ENCODE measurements around the gene ITPR3. TPM values are rescaled to one million over a fixed set of nuclear protein-coding genes. Genes with fewer than 3 reads are reported as not detected.

Gene ITPR3
- total RNA-seq, 6 donors from 2014 or later: 95.6 to 179 (median 137) TPM

- 32 to 35% methylated on average over 8 to 9 of the region's 9 CpGs for WGBS, 2 donors
- Histone ChIP-seq H3K36me3 (no peaks in the 10 kb centered on the region), H3K4me3 (no peak overlapping the region), H3K27ac (peak overlapping the region; percentile 83 to 93 (median 87)), H3K27me3 (no peaks in the 10 kb centered on the region), H3K9me3 (no peaks in the 10 kb centered on the region), H3K4me1 (peaks cover 39 to 50% (median 45%) of the 10 kb centered on the region in 4 donors)
- DNase-seq (peak in 1 of 2 donors; percentile 90), ATAC-seq (ENCODE audit: low FRiP score in 2 of 2) (peak; percentile 72 to 86)
- TF ChIP-seq POLR2A (IDR thresholded peaks at IDR 0.05) (no peak), CTCF (IDR thresholded peaks at IDR 0.05) (peak; percentile 70 to 89 (median 78)), POLR2AphosphoS5 (IDR thresholded peaks at IDR 0.05) (peak; percentile 35 to 50), EP300 (IDR thresholded peaks at IDR 0.05) (peak in 2 of 4 donors; percentile 26 to 94)
Measured at GRCh38 chr6:33589731-33590530, 31.2 kb upstream of the ITPR3 start.

DNA sequence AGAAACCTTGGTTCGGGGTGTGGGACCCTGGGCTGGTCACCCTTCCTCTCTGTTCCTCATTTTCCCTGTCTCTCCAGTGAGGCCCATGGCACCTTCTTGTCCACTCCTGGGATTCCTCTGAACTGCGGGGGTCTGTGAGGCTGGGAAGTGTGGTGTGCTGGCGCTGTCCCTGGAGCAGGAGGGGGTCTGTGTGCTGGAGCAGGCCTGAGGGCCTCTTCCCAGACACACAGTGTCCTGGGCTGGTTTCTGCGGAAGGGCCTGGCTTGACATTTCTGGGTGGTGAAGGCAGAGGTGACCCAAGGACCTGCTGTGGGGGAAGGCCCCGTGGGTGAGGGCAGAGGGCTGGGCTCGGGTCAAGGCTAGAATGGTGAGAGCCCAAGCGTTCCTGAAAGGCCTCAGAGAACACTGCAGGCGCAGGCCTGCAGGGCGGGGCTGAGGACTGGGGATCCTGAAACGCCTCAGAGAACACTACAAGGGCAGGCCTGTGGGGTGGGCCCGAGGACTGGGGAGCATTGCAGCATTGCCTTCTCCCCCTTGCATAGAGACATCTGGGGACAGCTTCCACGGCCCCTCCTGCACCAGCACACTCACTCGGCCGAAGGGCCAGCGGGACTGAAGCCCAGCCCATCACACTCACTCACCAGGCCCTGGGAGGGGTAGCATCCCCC lies 30.5 kb upstream of the ITPR3 start:
- ATAC-seq (ENCODE audit: low FRiP score in 2 of 2) (peak; percentile 28 to 85), DNase-seq (peak; percentile 79 to 90)
- Histone ChIP-seq H3K4me3 (no peak overlapping the region), H3K27me3 (no peaks in the 10 kb centered on the region), H3K27ac (peak overlapping the region; percentile 83 to 93 (median 87)), H3K4me1 (peaks cover 35 to 44% (median 40%) of the 10 kb centered on the region in 4 donors), H3K36me3 (no peaks in the 10 kb centered on the region), H3K9me3 (no peaks in the 10 kb centered on the region)
- TF ChIP-seq POLR2AphosphoS5 (IDR thresholded peaks at IDR 0.05) (no peak), POLR2A (IDR thresholded peaks at IDR 0.05) (peak in 1 of 4 donors; percentile 28), EP300 (IDR thresholded peaks at IDR 0.05) (peak in 2 of 4 donors; percentile 19 to 49), CTCF (IDR thresholded peaks at IDR 0.05) (peak in 3 of 6 experiments; percentile 5 to 40 (median 12))
- whole genome bisulfite sequencing, 2 donors: 59 to 88% methylated on average over 8 to 14 of the region's 15 CpGs

DNA sequence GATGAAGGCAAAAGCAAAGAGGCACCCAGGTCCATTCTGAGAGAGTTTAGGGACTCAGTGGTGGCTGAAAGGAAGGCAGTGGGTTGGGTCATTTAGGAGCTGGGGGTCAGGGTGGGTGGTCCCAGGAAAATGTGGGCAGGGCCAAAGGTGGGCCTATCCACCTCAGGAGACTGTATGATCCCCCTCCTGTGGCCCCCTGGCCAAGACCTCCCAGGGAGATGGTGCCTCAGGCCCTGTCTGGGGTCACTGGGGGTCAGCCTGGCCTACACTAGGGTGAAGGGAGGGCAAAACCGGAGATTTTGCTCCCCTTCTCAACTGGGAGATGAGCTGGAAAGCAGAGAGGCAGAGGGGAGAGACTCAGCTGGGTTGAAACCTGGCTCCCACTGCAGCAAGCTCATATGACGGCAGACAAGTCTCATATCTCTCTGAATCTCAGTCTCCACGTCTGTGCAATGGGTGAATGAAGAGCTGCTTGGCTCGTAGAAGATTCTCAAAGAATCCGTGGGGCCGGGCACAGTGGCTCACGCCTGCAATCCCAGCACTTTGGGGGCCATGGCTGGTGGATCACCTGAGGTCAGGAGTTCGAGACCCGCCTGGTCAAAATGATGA lies 29.6 kb upstream of the ITPR3 start:
- TF ChIP-seq EP300 (IDR thresholded peaks at IDR 0.05): no peak
- no peak for TF ChIP-seq POLR2A (IDR thresholded peaks at IDR 0.05)
- TF ChIP-seq CTCF (IDR thresholded peaks at IDR 0.05): no peak
- no peak for TF ChIP-seq POLR2AphosphoS5 (IDR thresholded peaks at IDR 0.05)
- peaks cover 30 to 40% (median 35%) of the 10 kb centered on the region in 4 donors for H3K4me1 ChIP-seq
- no peaks in the 10 kb centered on the region for H3K27me3 ChIP-seq
- DNase-seq (no peak), ATAC-seq (ENCODE audit: low FRiP score in 2 of 2) (no peak)
- H3K9me3 ChIP-seq: no peaks in the 10 kb centered on the region
- no peak overlapping the region for H3K4me3 ChIP-seq
- WGBS, 2 donors: 97 to 98% methylated on average over 5 to 9 of the region's 9 CpGs
- no peaks in the 10 kb centered on the region for H3K36me3 ChIP-seq
- H3K27ac ChIP-seq: peak overlapping the region; percentile 83 to 93 (median 87)

DNA sequence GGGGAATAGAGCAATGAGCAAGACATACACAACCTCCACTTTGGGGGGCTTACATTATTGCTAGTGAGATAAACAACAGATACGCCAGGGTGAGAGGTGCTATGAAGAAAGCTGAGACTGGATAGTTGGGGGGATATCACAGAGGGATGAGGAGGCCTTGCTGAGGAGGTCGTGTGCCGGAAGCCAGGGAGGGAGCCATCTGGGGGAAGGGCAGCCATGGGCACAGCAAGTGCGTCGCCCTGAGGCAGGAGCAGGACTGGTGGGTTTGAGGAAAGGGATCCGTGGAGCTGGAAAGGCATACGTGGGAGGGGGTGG lies 28.9 kb upstream of the ITPR3 start:
- no peaks in the 10 kb centered on the region for H3K27me3 ChIP-seq
- TF ChIP-seq EP300 (IDR thresholded peaks at IDR 0.05) (no peak), CTCF (IDR thresholded peaks at IDR 0.05) (no peak), POLR2AphosphoS5 (IDR thresholded peaks at IDR 0.05) (no peak), POLR2A (IDR thresholded peaks at IDR 0.05) (no peak)
- DNase-seq: no peak
- no peaks in the 10 kb centered on the region for H3K9me3 ChIP-seq
- ATAC-seq (ENCODE audit: low FRiP score in 2 of 2): no peak
- H3K4me1 ChIP-seq: peaks cover 30 to 40% (median 35%) of the 10 kb centered on the region in 4 donors
- WGBS, 2 donors: 81 to 89% methylated on average over 7 of the region's 7 CpGs
- H3K27ac ChIP-seq: peak overlapping the region in 1 of 4 donors; percentile 52
- no peak overlapping the region for H3K4me3 ChIP-seq
- H3K36me3 ChIP-seq: no peaks in the 10 kb centered on the region
